ENCODE measurements around the gene SLC52A3.
"Not testable (repeated sequence)": the region's sequence is repeated elsewhere in the genome, so short reads cannot be mapped to it uniquely, and the experiment has no call there.

The SLC52A3 gene

DNA sequence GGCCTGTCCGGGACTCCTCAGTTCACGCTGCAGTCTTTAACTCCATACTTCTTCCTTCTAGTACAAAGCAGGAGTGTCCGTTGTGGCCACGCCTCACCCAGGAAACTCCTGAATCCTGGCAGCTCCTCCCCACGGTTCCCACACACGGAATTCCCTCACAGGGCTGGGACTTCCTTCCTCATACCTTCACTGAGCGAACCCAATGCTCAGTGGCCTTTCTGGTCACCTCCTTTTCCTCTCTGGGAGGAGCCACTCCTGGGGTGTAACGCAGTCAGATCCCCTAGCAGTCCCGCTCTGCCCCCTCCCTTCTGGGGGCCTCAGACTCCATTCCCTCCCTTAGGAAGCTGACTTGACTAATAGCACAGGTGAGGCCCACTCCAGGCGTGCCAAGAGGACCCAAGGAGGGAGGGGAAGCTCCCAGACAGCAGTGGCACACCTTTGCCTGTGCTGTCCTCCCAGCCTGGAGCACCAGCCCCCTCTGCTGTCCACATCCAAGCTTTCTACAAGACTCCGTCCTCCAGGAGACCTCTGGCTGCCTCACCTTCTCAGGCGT, at the start of gene SLC52A3:
Gene SLC52A3, minus strand, starts transcription at position 75 of the 553 bp plus-strand sequence. CDS start 2,726 bp downstream, outside the sequence.
- DNase-seq (ENCODE audit: low read depth in 2 of 2): no peak

DNA sequence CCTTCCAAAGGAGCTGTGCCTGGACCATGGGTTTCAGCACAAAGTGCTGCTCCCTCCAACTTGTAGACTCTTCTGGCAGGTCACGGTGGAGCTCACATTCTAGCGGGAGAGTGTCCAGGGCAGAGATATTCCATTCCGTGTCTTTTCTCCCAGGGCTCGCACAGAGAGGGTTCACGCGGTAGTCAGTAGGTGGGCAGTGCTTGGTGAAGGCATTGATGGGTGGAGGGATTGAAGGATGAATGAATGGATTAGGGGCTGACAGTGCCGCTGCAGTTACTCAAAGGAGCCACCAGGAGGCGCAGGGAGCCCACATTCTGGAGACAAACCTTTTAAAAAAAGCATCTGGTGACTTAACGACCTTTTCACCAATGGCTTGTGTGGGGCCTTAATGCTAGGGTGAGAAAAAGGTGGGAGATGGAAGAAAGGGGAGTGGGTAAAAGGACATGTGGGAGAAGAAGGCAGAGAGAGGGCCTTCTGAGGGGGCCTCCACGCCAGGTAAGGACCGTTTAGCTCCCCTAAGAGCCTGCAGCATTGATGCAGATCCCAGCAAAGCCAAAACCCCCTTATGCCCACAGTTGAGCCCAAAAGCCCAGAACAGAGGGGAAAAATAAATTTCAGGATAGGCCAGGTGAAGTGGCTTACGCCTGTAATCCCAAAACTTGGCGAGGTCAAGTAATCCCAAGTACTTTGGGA, 47.8 kb upstream of the SLC52A3 start:
- peak; percentile 43 to 52 for DNase-seq (ENCODE audit: low read depth in 2 of 2)

DNA sequence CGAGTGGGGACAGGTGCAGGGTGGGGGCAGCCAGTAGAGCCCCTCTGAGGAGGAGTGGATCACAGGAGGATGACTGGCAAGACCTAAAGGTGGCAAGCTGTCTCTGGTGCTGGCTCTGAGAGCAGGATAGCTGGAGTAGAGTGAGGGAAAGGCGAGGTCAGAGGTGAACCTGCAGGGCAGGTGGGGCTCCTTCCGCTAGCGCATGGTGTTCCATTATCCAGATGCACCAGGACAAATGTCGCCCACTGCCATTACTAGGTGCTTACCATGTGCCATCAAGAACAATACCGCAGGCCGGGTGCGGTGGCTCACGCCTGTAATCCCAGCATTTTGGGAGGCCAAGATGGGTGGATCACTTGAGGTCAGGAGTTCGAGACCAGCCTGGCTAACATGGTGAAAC, 46.9 kb upstream of the SLC52A3 start:
- no peak for DNase-seq (ENCODE audit: low read depth in 2 of 2)

DNA sequence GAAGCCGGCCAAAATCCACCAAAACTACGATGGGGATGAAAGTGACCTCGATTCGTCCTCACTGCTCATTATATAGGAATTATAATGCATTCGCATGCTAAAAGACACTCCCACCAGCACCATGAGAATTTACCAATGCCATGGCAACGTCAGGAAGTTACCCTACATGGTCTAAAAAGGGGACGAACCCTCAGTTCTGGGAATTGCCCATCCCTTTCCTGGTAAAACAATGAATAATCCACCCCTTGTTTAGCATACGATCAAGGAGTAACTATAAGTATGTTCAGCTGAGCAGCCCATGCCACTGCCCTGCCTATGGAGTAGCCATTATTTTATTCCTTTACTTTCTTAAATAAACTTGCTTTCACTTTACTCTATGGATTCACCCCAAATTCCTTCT, 45.1 kb upstream of the SLC52A3 start:
- DNase-seq (ENCODE audit: low read depth in 2 of 2): no peak

DNA sequence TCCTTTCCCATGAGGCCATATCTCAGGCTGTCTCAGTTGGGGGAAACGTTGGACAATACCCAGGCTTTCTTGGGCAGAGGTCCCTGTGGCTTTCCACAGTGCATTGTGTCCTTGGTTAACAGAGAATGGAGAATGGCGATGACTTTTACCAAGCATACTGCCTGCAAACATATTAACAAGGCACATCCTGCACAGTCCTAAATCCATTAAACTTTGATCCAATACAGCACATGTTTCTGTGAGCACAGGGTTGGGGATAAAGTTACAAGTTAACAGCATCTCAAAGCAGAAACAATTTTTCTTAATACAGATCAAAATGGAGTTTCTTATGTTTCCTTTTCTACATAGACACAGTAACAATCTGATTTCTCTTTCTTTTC, 44.1 kb upstream of the SLC52A3 start:
- not testable (repeated sequence) for DNase-seq (ENCODE audit: low read depth in 2 of 2)

GRCh38 chr20:811776-812434, 43.6 kb upstream of the SLC52A3 start:
- DNase-seq (ENCODE audit: low read depth in 2 of 2): not testable (repeated sequence)

DNA sequence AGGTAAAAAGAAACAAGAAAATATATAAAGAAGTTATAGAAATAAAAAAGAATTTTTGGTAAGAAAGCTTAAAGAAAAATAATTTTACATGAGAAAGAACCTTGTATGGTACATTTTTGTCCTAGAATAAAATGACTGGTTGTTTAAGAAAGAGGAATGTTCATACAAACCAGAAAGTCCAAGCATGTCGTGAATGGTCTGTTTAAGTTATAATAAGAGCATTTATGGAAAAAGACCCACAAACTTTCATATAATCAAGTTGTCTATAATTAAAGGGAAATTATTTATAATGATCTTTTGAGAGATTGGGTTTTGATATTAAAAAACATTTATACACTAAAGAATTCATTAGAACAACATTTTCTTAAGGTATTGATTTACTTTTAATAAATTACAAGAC, 37.4 kb upstream of the SLC52A3 start:
- DNase-seq (ENCODE audit: low read depth in 2 of 2): no peak

DNA sequence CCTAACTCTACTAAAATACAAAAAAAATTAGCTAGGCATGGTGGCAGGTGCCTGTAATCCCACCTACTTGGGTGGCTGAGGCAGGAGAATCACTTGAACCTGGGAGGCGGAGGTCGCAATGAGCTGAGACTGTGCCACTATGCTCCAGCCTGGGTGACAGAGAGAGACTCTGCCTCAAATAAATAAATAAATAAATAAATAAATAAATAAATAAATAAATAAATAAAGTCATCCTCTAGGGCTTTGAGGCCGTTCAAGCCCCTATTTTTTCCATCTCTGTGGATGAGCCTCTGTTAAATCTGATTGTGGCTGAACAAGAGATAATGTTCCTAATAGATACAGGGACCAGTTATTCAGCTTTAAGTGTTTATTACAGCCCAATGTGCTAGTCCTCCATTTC, 33.4 kb upstream of the SLC52A3 start:
- DNase-seq (ENCODE audit: low read depth in 2 of 2): no peak

GRCh38 chr20:800026-800425, 31.7 kb upstream of the SLC52A3 start:
- not testable (repeated sequence) for DNase-seq (ENCODE audit: low read depth in 2 of 2)

GRCh38 chr20:798746-799145, 30.4 kb upstream of the SLC52A3 start:
- DNase-seq (ENCODE audit: low read depth in 2 of 2): not testable (repeated sequence)

- no peak for DNase-seq (ENCODE audit: low read depth in 2 of 2)
These were observed 28.6 kb upstream of the SLC52A3 start for GRCh38 chr20:796921-797320.

DNA sequence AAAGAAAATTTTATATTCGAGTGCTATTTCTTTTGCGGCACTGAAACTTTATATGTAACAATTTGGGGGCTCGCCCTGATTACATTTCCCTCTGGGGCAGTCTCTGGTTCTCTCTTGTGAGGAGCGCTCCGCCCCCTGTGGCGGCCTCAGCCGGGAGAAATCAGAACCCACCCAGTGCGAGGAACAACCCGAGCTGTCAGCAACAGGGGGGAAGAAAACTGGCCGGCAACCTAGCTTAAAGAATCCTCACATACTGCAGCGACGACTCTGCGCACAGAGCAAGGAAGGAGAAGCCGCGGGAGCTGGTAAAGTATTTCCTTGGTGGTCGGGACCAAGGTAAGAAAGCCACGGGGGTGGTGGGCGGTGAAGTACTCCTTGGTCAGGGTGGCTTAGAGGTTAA, 23.9 kb upstream of the SLC52A3 start:
- no peak for DNase-seq (ENCODE audit: low read depth in 2 of 2)

DNA sequence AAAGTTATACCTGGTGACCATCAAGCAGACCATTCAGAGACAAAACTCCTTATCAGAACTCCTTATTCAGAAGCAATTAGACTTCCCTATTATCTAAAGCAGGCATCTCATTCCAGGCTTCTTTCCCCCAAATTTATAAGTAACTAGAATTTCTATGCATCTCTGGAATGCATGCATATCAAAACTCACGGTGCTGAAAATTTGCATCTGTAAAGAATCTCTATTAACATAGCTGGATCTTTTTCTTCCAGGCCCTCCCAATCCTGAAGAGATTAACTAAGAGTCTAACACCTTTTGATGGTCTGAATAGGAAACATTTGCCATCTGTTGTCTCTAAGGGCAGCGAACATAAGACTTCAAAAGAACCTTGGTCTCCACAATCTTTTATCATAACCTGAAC, 22.8 kb upstream of the SLC52A3 start:
- DNase-seq (ENCODE audit: low read depth in 2 of 2): no peak

DNA sequence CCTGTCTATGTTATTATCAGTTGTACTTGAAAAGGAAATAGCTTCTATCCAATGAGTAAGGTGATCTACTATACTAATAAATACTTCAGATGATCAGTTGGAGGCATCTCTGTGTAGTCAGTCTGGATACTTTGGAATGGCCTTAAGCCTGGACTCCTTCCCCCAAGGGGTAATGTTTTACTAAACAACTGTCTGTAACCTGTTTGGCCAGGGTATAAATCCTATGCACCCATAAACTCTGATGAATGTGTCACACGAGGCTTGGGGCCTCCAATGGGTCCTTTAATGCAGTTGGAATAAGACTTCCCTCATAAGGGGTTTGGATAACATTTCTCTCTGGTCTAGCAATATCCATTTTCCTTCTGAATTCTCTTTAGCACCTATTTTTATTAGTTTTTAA, 19.5 kb upstream of the SLC52A3 start:
- DNase-seq (ENCODE audit: low read depth in 2 of 2): no peak

- DNase-seq (ENCODE audit: low read depth in 2 of 2): no peak
These were observed 11.5 kb upstream of the SLC52A3 start for GRCh38 chr20:779771-780170.

DNA sequence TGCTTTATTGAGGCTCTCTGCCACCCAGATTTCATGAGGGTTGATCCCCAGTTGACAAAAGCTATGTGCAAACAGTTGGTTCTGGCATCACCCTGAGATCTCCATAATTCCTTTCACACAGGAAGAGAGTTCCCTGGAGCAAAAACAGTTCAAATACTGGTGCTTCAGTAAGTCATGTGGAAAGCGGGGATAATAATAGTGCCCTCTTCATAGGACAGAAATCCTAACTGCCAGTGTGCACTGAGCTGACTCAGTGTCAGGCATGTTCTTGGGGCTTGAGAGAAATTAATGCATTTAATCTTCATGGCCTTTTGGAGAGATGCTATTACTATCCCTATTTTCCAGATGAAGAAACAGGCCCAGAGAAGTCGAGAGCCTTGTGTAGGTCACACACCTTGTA, 7.9 kb upstream of the SLC52A3 start:
- no peak for DNase-seq (ENCODE audit: low read depth in 2 of 2)

GRCh38 chr20:775679-776135, 7.4 kb upstream of the SLC52A3 start:
- no peak for DNase-seq (ENCODE audit: low read depth in 2 of 2)

GRCh38 chr20:774660-775057, 6.4 kb upstream of the SLC52A3 start:
- DNase-seq (ENCODE audit: low read depth in 2 of 2): no peak

- DNase-seq (ENCODE audit: low read depth in 2 of 2): no peak
These were observed 5.8 kb upstream of the SLC52A3 start for GRCh38 chr20:774016-774659.

DNA sequence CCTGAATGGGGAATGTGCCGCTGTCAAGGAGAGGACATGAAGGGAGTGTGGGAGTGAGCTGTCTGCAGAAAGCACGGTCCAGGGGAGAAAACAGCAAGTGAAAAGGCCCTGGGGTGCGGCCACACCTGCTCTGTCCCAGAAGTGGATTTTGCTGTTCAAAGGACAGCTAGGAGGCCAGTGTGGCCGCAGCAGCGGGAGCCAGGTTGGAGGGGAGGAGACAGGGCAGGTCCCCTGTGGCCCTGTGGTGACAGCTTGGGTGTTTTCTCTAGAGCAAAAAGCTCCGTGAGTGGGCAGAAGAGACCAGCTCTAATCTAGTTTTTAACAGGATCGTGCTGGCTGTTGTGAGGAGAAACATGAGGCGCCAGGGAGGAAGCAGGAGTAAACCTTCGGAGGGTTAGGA, 4.5 kb upstream of the SLC52A3 start:
- no peak for DNase-seq (ENCODE audit: low read depth in 2 of 2)

DNA sequence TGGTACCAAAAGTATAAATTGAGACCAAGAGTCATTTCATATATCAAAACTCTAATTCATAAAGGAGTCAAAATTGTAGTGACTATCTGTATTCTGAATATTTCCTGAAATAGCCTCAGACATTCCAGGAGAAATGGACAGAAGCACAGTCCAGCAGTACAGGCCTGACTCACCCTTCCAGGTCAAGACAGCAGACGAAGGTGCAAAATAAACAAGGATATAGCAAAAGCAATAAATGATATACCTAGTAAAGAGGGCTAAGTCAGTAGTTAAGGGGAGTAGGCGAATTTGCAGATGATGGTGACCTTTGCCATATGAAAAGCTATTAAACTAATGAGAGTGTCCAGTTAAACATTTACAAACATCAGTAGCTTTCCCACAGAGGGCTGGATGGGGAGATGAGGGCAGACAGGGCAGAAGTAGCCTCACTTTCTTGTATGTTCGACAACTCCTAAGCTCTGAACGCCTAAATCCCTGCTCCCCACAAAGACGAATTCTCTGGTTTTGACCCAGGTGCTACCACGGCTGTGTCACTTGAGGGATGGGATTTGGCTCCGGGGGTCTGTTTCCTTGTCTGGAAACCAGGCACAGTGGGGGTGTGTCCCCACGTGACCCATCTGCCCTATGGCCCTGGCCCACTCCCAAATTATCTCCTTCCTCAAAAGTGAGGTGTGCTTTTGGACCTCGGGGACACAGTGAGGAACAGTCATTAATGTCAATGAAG, 3.6 kb upstream of the SLC52A3 start:
- DNase-seq (ENCODE audit: low read depth in 2 of 2): no peak

DNA sequence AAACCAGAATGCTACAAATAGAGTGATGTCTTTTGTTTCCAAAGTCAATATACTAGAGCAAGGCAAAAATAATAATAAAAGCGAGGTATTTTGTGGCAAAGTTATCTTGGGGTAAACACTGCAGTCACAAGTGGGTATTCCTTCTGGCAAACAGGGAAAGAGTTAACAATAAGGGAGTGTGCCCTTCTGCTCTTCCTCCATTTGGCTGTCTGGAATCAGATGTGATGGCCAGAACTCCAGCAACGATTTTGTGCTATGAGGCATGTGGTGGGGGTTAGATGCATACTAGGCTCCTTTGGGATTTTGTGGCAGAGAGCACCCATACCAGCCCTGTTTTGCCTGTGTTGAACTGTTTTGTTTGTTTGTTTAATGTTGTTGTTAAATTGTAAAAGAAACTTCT, 2.4 kb upstream of the SLC52A3 start:
- no peak for DNase-seq (ENCODE audit: low read depth in 2 of 2)

Data from stimulated activated CD4-positive, alpha-beta T cell treated with anti-CD3 and anti-CD28 coated beads, Interleukin-4, amount 100 ng/mL, for 48 hours (primary cell).